Endodermal cell (in vitro differentiated cells): ENCODE data around the gene MS4A18. TPM values are rescaled to one million over a fixed set of nuclear protein-coding genes. Genes with fewer than 3 reads are reported as not detected.

Experiments used
- DNase-seq: peaks from one replicate; pipeline ENCODE4 v3.0.0-alpha.2; 2017
- H3K27ac ChIP-seq: 2 replicates; pipeline ENCODE4 v1.5.1; 2013; ENCODE audit warnings: mild to moderate bottlenecking, low read depth, low read length, moderate library complexity
- H3K27me3 ChIP-seq: 2 replicates; pipeline ENCODE4 v1.6.1; 2013; ENCODE audit warnings: mild to moderate bottlenecking, low read length, moderate library complexity; ENCODE audit not compliant: insufficient read depth, control insufficient read depth, poor library complexity, severe bottlenecking
- H3K36me3 ChIP-seq: 2 replicates; pipeline ENCODE4 v1.7.0; 2013; ENCODE audit warnings: mild to moderate bottlenecking, low read length, moderate library complexity; ENCODE audit not compliant: control insufficient read depth, insufficient read depth
- H3K4me1 ChIP-seq: one replicate; pipeline ENCODE4 v1.7.0; 2013; ENCODE audit warnings: low read length; ENCODE audit not compliant: control insufficient read depth, insufficient read depth
- H3K4me3 ChIP-seq: 2 replicates; pipeline ENCODE4 v1.5.1; 2013; ENCODE audit warnings: mild to moderate bottlenecking, low read length, moderate library complexity
- H3K9ac ChIP-seq: 2 replicates; pipeline ENCODE4 v1.6.1; 2013; ENCODE audit warnings: mild to moderate bottlenecking, low read length, moderate library complexity; ENCODE audit not compliant: poor library complexity, severe bottlenecking; ENCODE audit errors: extremely low read depth
- H3K9me3 ChIP-seq: 2 replicates; pipeline ENCODE4 v1.6.1; 2013; ENCODE audit warnings: mild to moderate bottlenecking, low read length, moderate library complexity; ENCODE audit not compliant: control insufficient read depth
- H3K27ac Mint-ChIP-seq: 2 replicates; pipeline ENCODE4 v1.8.0; 2020; ENCODE audit warnings: mixed read lengths
- H3K27me3 Mint-ChIP-seq: 2 replicates; pipeline ENCODE4 v1.8.0; 2021; ENCODE audit warnings: mild to moderate bottlenecking, mixed read lengths; ENCODE audit not compliant: insufficient read depth
- H3K36me3 Mint-ChIP-seq: 2 replicates; pipeline ENCODE4 v1.8.0; 2020; ENCODE audit warnings: low read depth, mixed read lengths
- H3K4me1 Mint-ChIP-seq: 2 replicates; pipeline ENCODE4 v1.8.0; 2020; ENCODE audit warnings: mixed read lengths
- H3K4me3 Mint-ChIP-seq: 2 replicates; pipeline ENCODE4 v1.8.0; 2020; ENCODE audit warnings: mild to moderate bottlenecking, moderate library complexity, mixed read lengths
- H3K9me3 Mint-ChIP-seq: 2 replicates; pipeline ENCODE4 v1.8.0; 2020; ENCODE audit warnings: mild to moderate bottlenecking, mixed read lengths
- WGBS, 2 experiments: methylation state at CpG; one replicate each; pipeline versions ENCODE4 v1.1.5 to v1.1.7; 2013; ENCODE audit warnings: missing lambda C conversion rate in 2 of 2, mixed read lengths in 1 of 2; ENCODE audit not compliant: insufficient coverage in 1 of 2, insufficient read length in 1 of 2; 5-methylcytosine and 5-hydroxymethylcytosine counted together
- total RNA-seq, 2 donors: library from RNA; stranded (reverse); fragmentation: NEBNext Ultra II Directional in 1 of 2; extraction: Animal tissue kit (Norgen Biotek cat#: 25700) in 1 of 2; gene quantifications; 2 replicates in 1 of 2; 3 replicates in 1 of 2; pipeline ENCODE4 v1.2.1, GENCODE V29; 2021
- TF ChIP-seq, protein P1 (sequence below): fragments of 200-600 bp; sonication (generic); conservative IDR thresholded peaks from 2 replicates; pipeline ENCODE4 v1.5.0; 2021; ENCODE audit warnings: antibody characterized with exemption, mild to moderate bottlenecking

The MS4A18 gene
- total RNA-seq, 2 donors from 2014 or later = not detected

DNA sequence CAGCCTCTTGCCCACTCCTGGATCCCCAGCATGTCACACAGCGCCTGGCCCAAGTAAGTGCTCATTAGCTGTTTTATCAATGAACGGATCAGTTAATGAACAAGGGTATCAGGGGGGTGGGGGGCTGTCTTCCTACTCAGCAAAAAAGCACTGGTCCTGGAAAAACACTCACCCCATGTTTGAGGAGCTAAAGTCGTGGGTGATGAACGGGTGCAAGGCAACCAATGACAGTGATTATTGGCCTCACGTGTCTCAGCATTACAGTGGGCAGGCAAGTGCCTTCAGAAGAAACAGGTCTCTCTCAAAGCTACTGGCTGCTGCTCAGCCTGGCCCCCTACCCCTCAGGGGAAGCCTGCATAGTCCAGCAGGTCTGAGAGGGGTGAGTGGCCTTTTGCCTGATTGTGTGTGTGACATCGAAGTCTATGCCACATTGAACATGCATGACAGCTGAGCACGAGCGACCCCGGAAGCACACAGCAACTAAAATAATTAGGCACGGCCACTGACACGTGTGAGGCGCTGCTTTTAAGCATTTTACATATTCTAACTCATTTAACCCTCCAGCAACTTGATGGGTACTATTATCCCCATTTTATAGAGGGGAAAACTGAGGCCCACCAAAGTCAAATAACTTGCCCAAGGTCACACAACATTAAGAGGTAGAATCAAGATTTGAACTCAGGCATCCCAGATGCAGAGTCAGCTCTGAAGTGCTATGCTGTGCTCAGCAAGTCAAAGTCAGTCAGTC, 58.0 kb downstream of the MS4A18 start:
- Histone ChIP-seq H3K9me3 (no peaks in the 10 kb centered on the region), H3K4me1 (no peaks in the 10 kb centered on the region), H3K9ac (no peak overlapping the region), H3K4me3 (no peak overlapping the region), H3K36me3 (no peaks in the 10 kb centered on the region), H3K27ac (no peak overlapping the region), H3K27me3 (no peaks in the 10 kb centered on the region)
- Mint-ChIP-seq H3K36me3 (no peaks in the 10 kb centered on the region), H3K27ac (no peak overlapping the region), H3K4me3 (no peak overlapping the region), H3K27me3 (no peaks in the 10 kb centered on the region), H3K9me3 (no peaks in the 10 kb centered on the region), H3K4me1 (no peaks in the 10 kb centered on the region)
- TF ChIP-seq, protein P1, sequence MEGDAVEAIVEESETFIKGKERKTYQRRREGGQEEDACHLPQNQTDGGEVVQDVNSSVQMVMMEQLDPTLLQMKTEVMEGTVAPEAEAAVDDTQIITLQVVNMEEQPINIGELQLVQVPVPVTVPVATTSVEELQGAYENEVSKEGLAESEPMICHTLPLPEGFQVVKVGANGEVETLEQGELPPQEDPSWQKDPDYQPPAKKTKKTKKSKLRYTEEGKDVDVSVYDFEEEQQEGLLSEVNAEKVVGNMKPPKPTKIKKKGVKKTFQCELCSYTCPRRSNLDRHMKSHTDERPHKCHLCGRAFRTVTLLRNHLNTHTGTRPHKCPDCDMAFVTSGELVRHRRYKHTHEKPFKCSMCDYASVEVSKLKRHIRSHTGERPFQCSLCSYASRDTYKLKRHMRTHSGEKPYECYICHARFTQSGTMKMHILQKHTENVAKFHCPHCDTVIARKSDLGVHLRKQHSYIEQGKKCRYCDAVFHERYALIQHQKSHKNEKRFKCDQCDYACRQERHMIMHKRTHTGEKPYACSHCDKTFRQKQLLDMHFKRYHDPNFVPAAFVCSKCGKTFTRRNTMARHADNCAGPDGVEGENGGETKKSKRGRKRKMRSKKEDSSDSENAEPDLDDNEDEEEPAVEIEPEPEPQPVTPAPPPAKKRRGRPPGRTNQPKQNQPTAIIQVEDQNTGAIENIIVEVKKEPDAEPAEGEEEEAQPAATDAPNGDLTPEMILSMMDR = no peak
- DNase-seq = no peak
- WGBS, 2 experiments = 80 to 83% methylated on average over 8 to 12 of the region's 12 CpGs

DNA sequence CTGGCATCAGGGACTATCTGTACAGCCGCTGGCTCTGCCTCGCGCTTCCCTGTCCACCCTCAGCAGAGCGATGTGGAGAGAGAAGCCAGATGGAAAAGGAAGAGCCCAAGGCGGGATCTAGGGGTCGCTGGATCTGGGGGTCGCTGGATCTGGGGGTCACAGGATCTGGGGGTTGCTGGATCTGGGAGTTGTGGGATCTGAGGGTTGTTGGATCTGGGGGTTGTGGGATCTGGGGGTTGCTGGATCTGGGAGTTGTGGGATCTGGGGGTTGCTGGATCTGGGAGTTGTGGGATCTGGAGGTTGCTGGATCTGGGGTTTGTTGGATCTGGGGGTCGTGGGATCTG, 58.6 kb downstream of the MS4A18 start:
- Mint-ChIP-seq H3K27me3 (no peaks in the 10 kb centered on the region), H3K4me1 (no peaks in the 10 kb centered on the region), H3K9me3 (no peaks in the 10 kb centered on the region), H3K36me3 (no peaks in the 10 kb centered on the region), H3K27ac (no peak overlapping the region), H3K4me3 (no peak overlapping the region)
- no peaks in the 10 kb centered on the region for H3K9me3 ChIP-seq
- H3K9ac ChIP-seq = no peak overlapping the region
- 94 to 100% methylated on average over 4 to 7 of the region's 8 CpGs for WGBS, 2 experiments
- DNase-seq = no peak
- H3K4me1 ChIP-seq = no peaks in the 10 kb centered on the region
- TF ChIP-seq, protein P1 = no peak
- H3K27me3 ChIP-seq = no peaks in the 10 kb centered on the region
- H3K4me3 ChIP-seq = no peak overlapping the region
- no peaks in the 10 kb centered on the region for H3K36me3 ChIP-seq
- H3K27ac ChIP-seq = no peak overlapping the region

DNA sequence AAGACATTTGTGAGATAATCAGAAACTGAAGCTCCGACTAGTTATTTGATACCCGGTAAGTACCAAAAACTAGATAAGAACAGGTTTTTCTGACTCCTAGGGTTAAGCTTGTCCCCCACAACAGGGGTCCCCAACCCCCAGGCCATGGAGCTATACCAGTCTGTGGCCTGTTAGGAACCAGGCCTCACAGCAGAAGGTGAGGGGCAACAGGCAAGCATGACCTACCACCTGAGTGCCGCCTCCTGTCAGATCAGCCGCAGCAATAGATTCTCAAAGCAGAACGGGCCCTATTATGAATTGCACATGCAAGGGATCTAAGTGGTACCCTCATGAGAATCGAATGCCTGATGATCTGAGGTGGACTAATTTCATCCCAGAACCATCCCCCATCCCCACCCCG, 59.4 kb downstream of the MS4A18 start:
- Histone ChIP-seq H3K27ac (no peak overlapping the region), H3K9me3 (no peaks in the 10 kb centered on the region), H3K4me3 (no peak overlapping the region), H3K27me3 (no peaks in the 10 kb centered on the region), H3K9ac (no peak overlapping the region), H3K36me3 (no peaks in the 10 kb centered on the region), H3K4me1 (no peaks in the 10 kb centered on the region)
- TF ChIP-seq, protein P1 = no peak
- Mint-ChIP-seq H3K9me3 (no peaks in the 10 kb centered on the region), H3K4me3 (no peak overlapping the region), H3K4me1 (no peaks in the 10 kb centered on the region), H3K27me3 (no peaks in the 10 kb centered on the region), H3K27ac (no peak overlapping the region), H3K36me3 (no peaks in the 10 kb centered on the region)
- 91 to 100% methylated on average over 4 to 7 of the region's 7 CpGs for WGBS, 2 experiments
- no peak for DNase-seq
